IMR-90 (cell line): ENCODE measurements around the gene EHF. TPM values are rescaled to one million over a fixed set of nuclear protein-coding genes. Genes with fewer than 3 reads are reported as not detected.
A peak's percentile ranks its signal among the peaks of the same experiment; 100 is the strongest.

Experiments used
- ATAC-seq: fragments of 200-7000 bp; cut with Tn5 transposase; 2 replicates; pipeline ENCODE4 v1.9.1; 2020; ENCODE audit warnings: low read depth, mild to moderate bottlenecking, moderate library complexity
- BruUV-seq: library from RNA; stranded (reverse); fragments of 400-500 nt; replicated peaks from 2 replicates; lab custom pipeline; 2021; lab: Mats Ljungman, UMichigan
- CTCF ChIA-PET: fragments of 300-600 bp; formaldehyde crosslinking; extraction: SDS; loops from one replicate; lab custom pipeline; 2021; ENCODE audit warnings: antibody characterized with exemption; lab: Yijun Ruan, JAX
- POLR2A ChIA-PET: fragments of 300-600 bp; sonication (Branson Sonifier 250); formaldehyde crosslinking; loops from one replicate; lab custom pipeline; 2022; ENCODE audit warnings: antibody characterized with exemption; ENCODE audit not compliant: unreplicated experiment; lab: Charles Lee
- DNase-seq: peaks from one replicate; pipeline ENCODE4 v3.0.0; 2013
- H2AFZ ChIP-seq: replicated peaks from 2 replicates; pipeline ENCODE3; 2013; ENCODE audit warnings: low read length, mild to moderate bottlenecking; ENCODE audit not compliant: poor library complexity
- H2AK5ac ChIP-seq: 2 replicates; pipeline ENCODE4 v1.6.1; 2013; ENCODE audit warnings: low read depth, low read length, inconsistent platforms
- H2AK9ac ChIP-seq: replicated peaks from 2 replicates; pipeline ENCODE3; 2013; ENCODE audit warnings: mild to moderate bottlenecking, low read depth, low read length, moderate library complexity; ENCODE audit not compliant: poor library complexity
- H2BK120ac ChIP-seq: 2 replicates; pipeline ENCODE4 v1.6.1; 2013; ENCODE audit warnings: low read depth, low read length, inconsistent platforms
- H2BK15ac ChIP-seq: 3 replicates; pipeline ENCODE4 v1.6.1; 2013; ENCODE audit warnings: low read depth, low read length, inconsistent platforms
- H2BK20ac ChIP-seq: 2 replicates; pipeline ENCODE4 v1.6.1; 2013; ENCODE audit warnings: low read depth, mild to moderate bottlenecking, inconsistent platforms, low read length, moderate library complexity
- H2BK5ac ChIP-seq: 2 replicates; pipeline ENCODE4 v1.6.1; 2013; ENCODE audit warnings: mild to moderate bottlenecking, low read depth, low read length, inconsistent platforms; ENCODE audit not compliant: poor library complexity, severe bottlenecking
- H3K14ac ChIP-seq: replicated peaks from 2 replicates; pipeline ENCODE4 v1.6.1; 2013; ENCODE audit warnings: low read depth, low read length, inconsistent platforms
- H3K18ac ChIP-seq: 2 replicates; pipeline ENCODE4 v1.6.1; 2013; ENCODE audit warnings: low read depth, low read length, control low read depth
- H3K23ac ChIP-seq: 2 replicates; pipeline ENCODE4 v1.6.1; 2013; ENCODE audit warnings: low read depth, low read length, inconsistent platforms
- H3K27ac ChIP-seq: 2 replicates; pipeline ENCODE4 v1.5.1; 2013; ENCODE audit warnings: mild to moderate bottlenecking, control low read depth, low read length; ENCODE audit not compliant: insufficient read depth
- H3K27me3 ChIP-seq: 2 replicates; pipeline ENCODE4 v1.6.1; 2013; ENCODE audit warnings: low read length; ENCODE audit not compliant: control insufficient read depth, insufficient read depth
- H3K36me3 ChIP-seq: 2 replicates; pipeline ENCODE4 v1.6.1; 2013; ENCODE audit warnings: low read length, mixed read lengths; ENCODE audit not compliant: control insufficient read depth, insufficient read depth
- H3K4ac ChIP-seq: 2 replicates; pipeline ENCODE4 v1.6.1; 2013; ENCODE audit warnings: low read depth, low read length, inconsistent platforms
- H3K4me1 ChIP-seq: 2 replicates; pipeline ENCODE4 v1.6.1; 2013; ENCODE audit warnings: low read length, mixed read lengths; ENCODE audit not compliant: control insufficient read depth, insufficient read depth
- H3K4me2 ChIP-seq: 2 replicates; pipeline ENCODE4 v1.6.1; 2013; ENCODE audit warnings: low read depth, mild to moderate bottlenecking, control low read depth, low read length, moderate library complexity
- H3K4me3 ChIP-seq: 2 replicates; pipeline ENCODE4 v1.5.1; 2013; ENCODE audit warnings: low read depth, mild to moderate bottlenecking, control low read depth, low read length, moderate library complexity; ENCODE audit not compliant: insufficient read depth
- H3K56ac ChIP-seq: 2 replicates; pipeline ENCODE4 v1.6.1; 2013; ENCODE audit warnings: low read length, inconsistent platforms; ENCODE audit not compliant: insufficient read depth; ENCODE audit errors: extremely low read depth
- H3K79me1 ChIP-seq, 2 experiments: 2 replicates each; pipeline ENCODE4 v1.6.1; 2013; ENCODE audit warnings: low read length in 2 of 2, inconsistent platforms in 1 of 2, low read depth in 1 of 2
- H3K9ac ChIP-seq: 2 replicates; pipeline ENCODE4 v1.6.1; 2013; ENCODE audit warnings: low read depth, low read length, control low read depth
- H3K9me1 ChIP-seq: 2 replicates; pipeline ENCODE4 v1.6.1; 2013; ENCODE audit warnings: low read length, inconsistent platforms; ENCODE audit not compliant: insufficient read depth
- H3K9me3 ChIP-seq: 2 replicates; pipeline ENCODE4 v1.6.1; 2013; ENCODE audit warnings: low read length; ENCODE audit not compliant: control insufficient read depth, insufficient read depth
- H4K20me1 ChIP-seq: 2 replicates; pipeline ENCODE4 v1.6.1; 2013; ENCODE audit warnings: low read length, inconsistent platforms; ENCODE audit not compliant: insufficient read depth
- H4K5ac ChIP-seq: 2 replicates; pipeline ENCODE4 v1.6.1; 2013; ENCODE audit warnings: mild to moderate bottlenecking, low read depth, low read length, control low read depth
- H4K8ac ChIP-seq, 2 experiments: 2 replicates each; pipeline ENCODE4 v1.6.1; 2013; ENCODE audit warnings: low read depth in 2 of 2, low read length in 2 of 2, control low read depth in 1 of 2, inconsistent platforms in 1 of 2
- H4K91ac ChIP-seq: 2 replicates; pipeline ENCODE4 v1.6.1; 2013; ENCODE audit warnings: low read depth, low read length, inconsistent platforms; ENCODE audit not compliant: insufficient read depth
- CTCF ChIP-seq: conservative IDR thresholded peaks from 2 replicates; pipeline ENCODE4 v1.5.1; 2012; ENCODE audit warnings: mild to moderate bottlenecking, low read depth, low read length, improper control_type of control experiment
- MAFK ChIP-seq: IDR thresholded peaks from 2 replicates; pipeline ENCODE4 v1.6.1; 2012; ENCODE audit warnings: low read depth, low read length, improper control_type of control experiment
- whole genome bisulfite sequencing, 2 experiments: methylation state at CpG; one replicate each; pipeline versions ENCODE4 v1.1.5 to v1.1.7; 2013; ENCODE audit warnings: missing lambda C conversion rate in 2 of 2; ENCODE audit not compliant: insufficient read length in 1 of 2; ENCODE audit errors: extremely low coverage in 2 of 2; 5-methylcytosine and 5-hydroxymethylcytosine counted together
- dilution Hi-C: fragments of 300-500 bp; cut with HindIII; formaldehyde crosslinking; loops from one replicate; pipeline ENCODE4 v1.14.3; 2018; ENCODE audit warnings: low sequenced_read_pairs; ENCODE audit not compliant: unreplicated experiment
- in situ Hi-C: fragments of 300-500 bp; cut with MboI; formaldehyde crosslinking; loops from 3 replicates; pipeline ENCODE4 v1.14.3; 2019; ENCODE audit warnings: low sequenced_read_pairs, inconsistent platforms, mixed read lengths
- intact Hi-C: fragments of 100-400 bp; cut with micrococcal nuclease; formaldehyde crosslinking; loops from 2 replicates; pipeline ENCODE4 v1.10.0; 2022
- polyA plus RNA-seq, 3 experiments: library from polyadenylated mRNA; depleted of rRNA; stranded (reverse); fragments of >200 nt; gene quantifications; 2 replicates each; pipeline ENCODE4 v1.2.3, GENCODE V29; 2012; ENCODE audit warnings: low replicate concordance in 1 of 3
- total RNA-seq: library from RNA; depleted of rRNA; stranded (reverse); fragments of >200 nt; gene quantifications from 2 replicates; pipeline ENCODE4 v1.2.3, GENCODE V29; 2012

The EHF gene
- total and polyA plus RNA-seq, 2 of the 4 experiments (the other 2 are of a cell fraction), result under 0.01 TPM; not detected in 1

GRCh38 chr11:34603129-34604001, 17.5 kb upstream of the EHF start:
- Histone ChIP-seq H2BK20ac (peak overlapping the region; percentile 69; the same call in 1 of the 2 replicates), H3K27ac (no peak overlapping the region), H3K18ac (no peak overlapping the region), H3K56ac (no peak overlapping the region), H3K4ac (peak overlapping the region; percentile 66), H2AFZ (no peak overlapping the region), H2AK5ac (peak overlapping the region; percentile 68; the same call in 1 of the 2 replicates), H3K23ac (no peak overlapping the region), H3K14ac (no peak overlapping the region; the same call in 1 of the 2 replicates), H3K9me3 (no peaks in the 10 kb centered on the region), H2BK15ac (peak overlapping the region; percentile 30; the same call in 1 of the 3 replicates), H3K79me1 (peaks cover 0 to 3% of the 10 kb centered on the region in 2 experiments; a peak in 1 of 4 replicates), H3K4me2 (no peak overlapping the region), H2BK120ac (peak overlapping the region; percentile 79; the same call in 1 of the 2 replicates), H3K9ac (no peak overlapping the region), H3K36me3 (no peaks in the 10 kb centered on the region), H2BK5ac (no peak overlapping the region), H2AK9ac (no peak overlapping the region), H4K5ac (no peak overlapping the region), H3K4me1 (peaks cover 18% of the 10 kb centered on the region), H4K91ac (no peak overlapping the region), H3K9me1 (peaks cover 16% of the 10 kb centered on the region), H3K4me3 (no peak overlapping the region), H4K8ac (0 out of 4 replicates have a peak overlapping the region, but pooled peaks of 1 of the 2 experiments have one; percentile 23), H3K27me3 (no peaks in the 10 kb centered on the region), H4K20me1 (no peaks in the 10 kb centered on the region)
- POLR2A ChIA-PET, result no interaction called here
- BruUV-seq, result no TSS peak
- WGBS, 2 experiments, result 90% methylated on average over 8 of the region's 15 CpGs; no CpG with 5 or more reads in 1 of the 2 experiments
- TF ChIP-seq CTCF (no peak), MAFK (peak; percentile 50; the same call in 1 of the 2 replicates)
- dilution Hi-C loops (no loop called here), intact Hi-C loops (no loop called here), in situ Hi-C loops (no loop called here)
- ATAC-seq, result no peak
- CTCF ChIA-PET, result no interaction called here
- no peak for DNase-seq
